ENCODE results near the gene TSPAN16.
"Not testable (repeated sequence)": the region's sequence is repeated elsewhere in the genome, so short reads cannot be mapped to it uniquely, and the experiment has no call there.

TSPAN16 gene

DNA sequence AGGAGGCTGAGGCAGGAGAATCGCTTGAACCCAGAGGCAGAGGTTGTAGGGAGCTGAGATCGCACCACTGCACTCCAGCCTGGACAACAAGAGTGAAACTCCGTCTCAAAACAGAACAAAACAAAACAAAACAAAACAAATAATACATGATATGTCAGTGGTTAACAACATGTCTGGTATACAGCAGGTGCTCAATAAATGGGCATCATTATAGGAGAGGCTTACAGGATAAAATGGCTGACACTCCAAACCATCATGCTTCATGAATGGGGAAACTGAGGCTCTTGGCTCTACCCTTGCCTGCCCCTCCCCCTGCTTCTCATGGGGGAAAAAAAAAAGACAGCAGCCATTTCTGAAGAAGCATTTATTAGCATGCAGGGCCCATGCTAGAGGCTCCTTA lies 46.5 kb downstream of the TSPAN16 start:
- TF ChIP-seq, protein P1, sequence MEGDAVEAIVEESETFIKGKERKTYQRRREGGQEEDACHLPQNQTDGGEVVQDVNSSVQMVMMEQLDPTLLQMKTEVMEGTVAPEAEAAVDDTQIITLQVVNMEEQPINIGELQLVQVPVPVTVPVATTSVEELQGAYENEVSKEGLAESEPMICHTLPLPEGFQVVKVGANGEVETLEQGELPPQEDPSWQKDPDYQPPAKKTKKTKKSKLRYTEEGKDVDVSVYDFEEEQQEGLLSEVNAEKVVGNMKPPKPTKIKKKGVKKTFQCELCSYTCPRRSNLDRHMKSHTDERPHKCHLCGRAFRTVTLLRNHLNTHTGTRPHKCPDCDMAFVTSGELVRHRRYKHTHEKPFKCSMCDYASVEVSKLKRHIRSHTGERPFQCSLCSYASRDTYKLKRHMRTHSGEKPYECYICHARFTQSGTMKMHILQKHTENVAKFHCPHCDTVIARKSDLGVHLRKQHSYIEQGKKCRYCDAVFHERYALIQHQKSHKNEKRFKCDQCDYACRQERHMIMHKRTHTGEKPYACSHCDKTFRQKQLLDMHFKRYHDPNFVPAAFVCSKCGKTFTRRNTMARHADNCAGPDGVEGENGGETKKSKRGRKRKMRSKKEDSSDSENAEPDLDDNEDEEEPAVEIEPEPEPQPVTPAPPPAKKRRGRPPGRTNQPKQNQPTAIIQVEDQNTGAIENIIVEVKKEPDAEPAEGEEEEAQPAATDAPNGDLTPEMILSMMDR (IDR thresholded peaks at IDR 0.05; ENCODE audit: extremely low read depth, missing control alignments): no peak
- no peak for DNase-seq (ENCODE audit: low spot score)

DNA sequence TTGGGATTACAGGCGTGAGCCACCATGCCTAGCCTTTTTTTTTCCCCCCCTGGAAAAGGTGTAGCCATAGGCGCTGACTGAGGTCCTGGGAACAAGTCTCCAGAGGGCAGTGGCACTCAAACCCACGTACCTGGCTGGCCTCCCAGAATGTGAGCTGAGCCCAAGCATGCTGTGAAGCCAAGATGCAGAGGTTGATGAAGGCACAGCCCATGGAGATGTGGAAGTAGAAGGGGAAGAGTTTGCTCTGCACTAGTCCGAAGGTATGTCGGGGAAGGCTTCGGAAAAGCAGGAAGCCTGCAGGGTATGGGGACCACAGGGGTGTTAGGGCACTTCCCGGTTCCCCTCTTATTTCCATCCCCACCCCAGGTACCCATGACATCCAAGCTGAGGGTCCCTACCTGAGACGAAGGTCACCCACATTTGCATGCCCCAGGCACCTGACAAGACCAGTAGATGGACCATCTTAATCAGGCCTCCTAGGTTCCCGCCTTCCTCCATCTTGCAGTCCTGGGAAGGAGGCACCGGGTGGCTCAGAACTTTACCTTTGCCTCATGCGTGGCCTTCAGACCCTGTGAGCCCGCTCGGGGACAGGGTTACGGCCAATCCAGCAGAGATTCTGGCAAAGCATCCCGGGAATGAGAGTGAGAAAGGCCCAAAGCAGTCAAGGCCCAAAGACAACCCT lies 49.3 kb downstream of the TSPAN16 start:
- TF ChIP-seq, protein P1 (IDR thresholded peaks at IDR 0.05; ENCODE audit: extremely low read depth, missing control alignments): no peak
- peak; percentile 8 for DNase-seq (ENCODE audit: low spot score)

DNA sequence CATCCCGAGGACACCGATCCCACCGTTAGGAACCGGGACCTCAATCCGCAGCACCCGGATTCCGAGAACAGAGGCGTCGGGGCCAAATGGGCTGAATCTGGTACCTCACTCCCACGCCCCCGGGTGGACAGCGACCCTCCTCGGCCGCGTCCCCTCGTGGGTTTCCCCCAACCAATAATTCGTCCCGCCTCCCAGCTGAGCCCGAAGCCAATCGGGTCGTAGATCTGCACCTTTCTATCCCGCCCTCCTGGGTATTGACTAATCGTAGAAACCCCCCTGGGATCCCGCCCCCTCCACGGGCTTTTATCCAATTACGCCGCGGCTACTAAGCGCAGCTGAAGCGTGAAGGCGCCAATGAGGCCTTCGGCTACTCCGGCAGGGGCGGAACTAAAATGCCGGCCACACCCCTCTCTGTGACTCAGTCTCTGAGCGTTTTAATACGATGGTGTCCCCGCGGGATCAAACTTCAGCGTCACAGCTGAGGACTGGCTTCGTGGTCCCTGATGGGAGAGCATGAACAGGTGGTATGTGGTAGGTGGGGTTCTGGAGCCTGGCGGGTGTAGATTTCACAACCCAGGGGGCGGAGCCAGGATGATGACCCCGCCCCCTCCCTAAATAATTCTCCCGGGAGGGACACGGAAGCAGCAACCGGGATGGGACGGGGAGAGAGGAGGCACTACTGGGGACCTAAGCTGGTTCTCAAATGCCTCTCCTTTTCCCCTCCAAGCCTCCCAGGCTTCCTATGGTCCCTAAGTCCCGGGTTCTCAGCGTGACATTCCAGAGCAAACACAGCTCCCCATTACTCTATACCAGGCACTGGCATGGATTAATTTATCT lies 50.4 kb downstream of the TSPAN16 start, which contains the start of the genes CCDC159 and TMEM205:
TSS of gene CCDC159 (plus strand) at position 416 of the 837 bp plus-strand sequence. CDS start at position 504, 88 bp downstream.
TSS of gene TMEM205 (minus strand) at position 165 of the 837 bp plus-strand sequence. CDS start 649 bp downstream, outside the sequence.
- DNase-seq (ENCODE audit: low spot score): peak; percentile 96
- TF ChIP-seq, protein P1 (IDR thresholded peaks at IDR 0.05; ENCODE audit: extremely low read depth, missing control alignments): no peak

DNA sequence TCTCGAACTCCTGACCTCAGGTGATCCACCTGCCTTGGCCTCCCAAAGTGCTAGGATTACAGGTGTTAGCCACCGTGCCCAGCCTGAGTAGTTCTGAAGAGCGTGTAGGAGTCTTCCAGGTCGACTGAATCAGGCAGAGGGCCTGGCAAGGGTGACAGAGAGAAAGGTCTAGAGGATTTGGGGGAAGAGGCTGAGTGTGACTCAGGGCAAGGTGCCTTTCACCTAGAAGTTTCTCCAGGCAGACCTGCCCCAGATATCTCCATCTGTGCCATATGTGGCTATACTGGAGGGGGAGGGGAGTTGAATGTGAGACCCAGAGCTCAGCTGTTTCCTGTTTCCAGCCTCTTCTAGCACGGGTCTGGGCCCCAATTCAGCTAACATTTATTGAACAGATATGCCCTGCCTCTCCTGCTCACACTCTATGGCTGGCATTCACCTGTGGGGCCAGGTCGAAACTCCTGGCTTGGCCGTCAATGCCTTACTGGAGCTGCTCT lies 51.6 kb downstream of the TSPAN16 start:
- TF ChIP-seq, protein P1 (IDR thresholded peaks at IDR 0.05; ENCODE audit: extremely low read depth, missing control alignments): no peak
- no peak for DNase-seq (ENCODE audit: low spot score)

DNA sequence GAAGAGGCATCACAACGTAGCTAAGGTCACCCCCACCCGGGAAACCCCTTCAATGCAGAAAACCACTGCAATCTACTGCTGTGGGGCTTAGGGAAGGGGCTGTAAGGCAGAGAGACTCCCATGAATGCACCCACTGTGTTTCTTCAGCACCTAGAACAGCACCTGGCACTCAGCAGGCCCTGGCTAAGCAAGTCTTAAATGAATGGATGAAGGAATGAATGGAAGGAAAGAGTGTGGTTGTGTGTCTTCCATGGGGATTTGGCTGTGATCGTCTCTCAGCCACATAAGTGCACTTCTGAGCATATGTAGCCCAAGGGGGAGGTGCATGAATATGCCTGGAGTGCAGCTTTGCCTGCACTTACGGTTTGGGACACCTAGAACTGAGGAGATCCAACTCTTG lies 53.2 kb downstream of the TSPAN16 start:
- DNase-seq (ENCODE audit: low spot score): peak; percentile 5
- TF ChIP-seq, protein P1 (IDR thresholded peaks at IDR 0.05; ENCODE audit: extremely low read depth, missing control alignments): no peak

DNA sequence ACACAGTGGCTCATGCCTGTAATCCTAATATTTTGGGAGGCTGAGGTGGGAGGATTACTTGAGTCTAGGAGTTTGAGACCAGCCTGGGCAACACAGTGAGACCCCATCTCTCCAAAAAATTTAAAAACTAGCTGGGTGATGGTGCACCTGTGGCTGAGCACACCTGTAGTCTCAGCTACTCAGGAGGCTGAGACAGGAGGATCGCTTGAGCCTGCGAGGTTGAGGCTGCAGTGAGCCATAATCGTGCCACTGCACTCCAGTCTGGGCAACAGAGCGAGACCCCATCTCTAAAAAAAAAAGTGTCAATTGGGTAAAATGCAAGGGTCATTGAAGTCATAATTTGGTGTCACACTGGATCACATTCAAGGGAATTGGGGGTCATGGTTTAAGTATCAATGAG lies 58.1 kb downstream of the TSPAN16 start:
- DNase-seq (ENCODE audit: low spot score): not testable (repeated sequence)

DNA sequence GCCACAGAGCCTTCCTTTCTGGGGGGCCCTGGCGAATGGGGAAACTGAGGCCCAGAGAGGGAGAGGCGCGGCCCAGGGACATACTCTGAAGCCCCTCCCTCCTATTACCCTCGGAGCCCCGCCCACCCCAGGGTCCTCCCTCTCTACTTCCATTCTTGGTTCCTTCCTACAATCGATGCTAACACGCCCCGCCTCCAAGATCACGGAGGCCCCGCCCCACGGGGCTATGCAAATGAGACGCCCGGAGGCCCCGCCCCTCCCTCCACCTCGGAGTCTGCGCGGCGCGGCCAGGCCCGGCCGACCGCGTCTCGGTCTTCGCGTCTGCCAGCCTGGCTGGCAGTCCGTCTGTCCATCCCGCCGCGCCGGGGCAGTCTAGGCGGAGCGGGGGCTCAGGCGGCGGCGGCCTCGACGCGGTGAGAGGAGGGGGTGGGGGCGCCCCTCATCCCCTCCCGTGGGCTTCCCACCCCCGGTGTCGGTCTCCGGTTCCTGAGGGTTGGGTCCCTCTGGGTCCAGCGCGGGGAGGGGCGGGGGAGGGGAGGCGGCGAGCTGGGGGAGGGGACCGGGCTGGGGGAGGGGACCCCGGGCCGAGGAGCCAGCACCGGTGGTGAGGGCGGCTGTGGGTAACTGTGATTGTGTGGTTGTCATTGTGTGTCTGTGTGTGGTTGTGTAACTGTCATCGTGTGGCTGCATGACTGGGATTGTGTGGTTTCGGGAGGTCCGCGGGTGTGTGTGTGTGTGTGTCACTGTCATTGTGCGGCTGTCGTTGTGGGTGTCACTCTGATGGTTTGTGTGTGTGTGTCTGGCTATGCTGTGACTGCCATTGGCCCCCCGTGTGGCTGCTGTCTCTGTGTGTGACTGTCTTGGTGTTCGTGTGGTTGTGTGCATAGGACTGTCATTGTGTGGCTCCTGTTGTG lies 59.5 kb downstream of the TSPAN16 start, which contains the start of gene PLPPR2:
TSS of gene PLPPR2 (plus strand) at position 273 of the 914 bp plus-strand sequence. CDS start 2,242 bp downstream, outside the sequence.
- TF ChIP-seq, protein P1 (IDR thresholded peaks at IDR 0.05; ENCODE audit: extremely low read depth, missing control alignments): no peak
- DNase-seq (ENCODE audit: low spot score): peak; percentile 90

All from GM20000 (cell line).